Measurements from ENCODE around the gene TUBG2.

The TUBG2 gene

DNA sequence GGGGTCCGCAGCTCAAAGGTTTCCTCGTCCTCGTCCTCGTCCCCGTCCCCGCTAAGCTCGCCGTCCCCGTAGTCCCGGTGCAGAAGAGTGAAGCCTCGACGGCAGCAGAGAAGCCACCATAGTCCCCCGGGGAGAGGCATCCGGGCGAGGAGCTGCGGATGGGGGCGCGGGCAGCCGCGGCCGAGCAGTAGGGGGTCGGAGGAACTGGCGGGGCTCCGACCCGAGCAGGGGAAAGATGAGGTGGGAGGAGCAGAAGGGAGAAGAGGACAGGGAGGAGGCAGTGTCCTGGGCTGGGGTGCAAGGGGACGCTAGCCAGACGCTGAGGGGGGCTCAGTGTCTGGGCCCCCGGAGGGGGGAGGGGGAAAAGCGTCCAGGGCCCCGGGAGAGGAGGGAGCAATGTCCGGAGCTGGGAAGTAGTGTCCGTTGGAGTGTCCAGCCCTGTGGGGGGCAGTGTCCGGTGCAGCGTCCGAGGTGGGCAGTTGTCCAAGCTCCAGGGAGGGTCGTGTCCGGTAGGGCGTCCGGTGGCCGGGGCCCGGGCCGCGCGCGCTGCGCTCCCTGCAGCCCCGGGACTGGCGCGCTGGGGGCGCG is 17.4 kb downstream of the TUBG2 start, which contains the start of gene PLEKHH3:
PLEKHH3 (minus strand) TSS at position 571 of the 588 bp plus-strand sequence; CDS start at position 140, 431 bp downstream.
- no peak for DNase-seq (ENCODE audit: low read depth, low spot score)

DNA sequence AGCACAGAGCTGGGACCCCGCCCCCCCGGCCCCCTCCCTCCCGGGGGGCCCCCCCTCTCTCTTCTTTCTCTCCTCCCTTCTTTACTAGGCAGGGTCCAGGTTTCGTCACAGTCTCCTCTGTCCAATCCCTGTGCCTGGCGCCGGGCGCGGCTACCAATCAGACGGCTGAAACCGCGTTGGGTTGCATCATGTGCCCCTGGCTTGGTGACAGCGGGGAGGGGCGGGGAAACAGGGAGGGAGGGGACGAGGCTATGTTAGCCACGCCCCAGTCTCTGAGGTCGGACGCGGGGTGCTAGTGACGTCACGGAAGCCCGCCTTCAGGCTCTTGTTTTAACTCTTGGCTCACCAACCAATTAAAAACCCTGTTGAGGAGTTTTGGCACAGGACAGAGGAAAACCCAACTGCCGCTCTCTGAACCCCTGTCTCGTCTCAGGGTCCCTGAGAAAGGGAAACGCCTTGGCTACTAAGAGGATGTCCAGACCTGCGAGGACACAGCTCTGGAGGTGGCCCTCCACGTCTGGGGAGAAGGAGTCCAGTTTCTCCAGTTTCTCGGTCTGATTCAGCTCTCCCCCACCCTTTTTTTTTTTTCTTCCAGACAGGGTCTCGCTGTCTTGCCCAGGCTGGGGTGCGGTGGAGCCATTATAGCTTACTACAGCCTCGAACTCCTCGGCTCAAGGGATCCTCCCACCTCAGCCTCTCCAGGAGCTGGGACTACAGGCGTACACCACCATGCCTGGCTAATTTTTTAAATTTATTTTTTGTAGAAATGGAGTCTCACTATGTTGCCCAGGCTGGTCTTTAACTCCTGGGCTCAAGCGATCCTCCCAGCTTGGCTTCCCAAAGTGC is 18.2 kb downstream of the TUBG2 start:
- DNase-seq (ENCODE audit: low read depth, low spot score): peak; percentile 99

DNA sequence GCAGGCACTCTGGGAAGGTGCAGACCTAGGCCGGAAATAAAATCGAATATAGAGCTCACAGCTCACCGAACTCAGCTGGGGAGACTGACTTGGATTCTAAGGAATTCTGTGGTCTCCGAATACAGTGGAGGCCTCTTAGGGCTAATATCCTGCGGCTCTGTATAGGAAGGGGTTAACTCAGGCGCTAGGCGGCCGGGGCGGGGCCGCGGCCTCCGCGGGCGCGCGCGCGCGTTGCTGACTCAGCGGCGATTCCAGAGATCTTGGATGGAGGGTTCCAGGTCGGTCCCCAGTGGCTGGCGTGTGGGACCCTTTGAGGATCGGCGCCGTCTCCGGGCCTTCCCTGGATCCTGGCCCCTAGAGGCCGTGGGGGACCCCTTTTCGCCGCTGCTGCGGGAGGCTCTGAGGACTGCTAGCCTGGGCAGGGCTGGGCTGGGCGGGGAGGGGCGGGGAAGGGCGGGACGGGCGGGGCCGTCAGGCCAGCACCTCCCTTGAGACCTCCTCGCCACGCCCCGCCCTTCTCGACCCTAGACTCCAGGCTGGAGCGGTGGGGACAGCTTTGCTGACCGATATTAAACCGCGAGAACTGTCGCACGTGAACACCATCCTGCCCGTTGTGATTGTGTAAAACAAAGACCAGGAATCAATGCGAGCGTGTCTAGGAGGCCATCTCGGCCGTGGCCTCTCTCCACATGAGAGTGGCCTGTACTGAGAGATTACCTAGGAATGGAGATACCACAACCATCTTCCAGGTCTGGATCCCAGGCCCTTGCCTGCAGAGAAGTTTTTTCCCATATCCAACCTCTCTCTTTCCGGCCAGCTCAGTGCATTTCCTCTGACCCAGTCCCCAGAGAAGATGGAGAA is 19.1 kb downstream of the TUBG2 start:
- DNase-seq (ENCODE audit: low read depth, low spot score): no peak

DNA sequence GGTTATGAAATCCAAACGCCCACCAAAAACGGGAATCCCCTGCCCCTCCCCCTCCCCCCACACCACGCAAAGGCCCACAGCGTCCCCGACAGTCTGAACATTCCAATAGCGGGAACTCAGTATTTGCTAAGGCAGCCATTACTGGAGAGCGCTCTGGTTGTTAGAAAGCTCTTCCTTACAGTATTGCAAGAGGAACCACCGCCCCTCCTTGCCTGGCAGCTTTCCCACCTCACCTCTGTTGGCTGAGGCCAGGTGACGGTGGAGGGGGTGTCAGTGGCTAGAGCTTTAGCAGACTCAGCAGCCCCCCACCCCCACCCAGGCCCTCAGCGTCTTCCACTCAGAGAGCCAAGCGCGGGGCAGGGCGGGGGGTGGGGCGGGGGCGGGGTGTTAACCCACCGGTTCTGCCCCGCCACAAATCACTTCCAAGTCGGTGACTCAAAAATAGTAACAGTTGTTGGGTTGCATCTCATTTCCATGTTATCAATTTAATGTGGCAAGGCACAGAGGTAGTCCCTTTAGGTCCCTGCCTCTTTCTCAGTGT is 19.9 kb downstream of the TUBG2 start:
- no peak for DNase-seq (ENCODE audit: low read depth, low spot score)

DNA sequence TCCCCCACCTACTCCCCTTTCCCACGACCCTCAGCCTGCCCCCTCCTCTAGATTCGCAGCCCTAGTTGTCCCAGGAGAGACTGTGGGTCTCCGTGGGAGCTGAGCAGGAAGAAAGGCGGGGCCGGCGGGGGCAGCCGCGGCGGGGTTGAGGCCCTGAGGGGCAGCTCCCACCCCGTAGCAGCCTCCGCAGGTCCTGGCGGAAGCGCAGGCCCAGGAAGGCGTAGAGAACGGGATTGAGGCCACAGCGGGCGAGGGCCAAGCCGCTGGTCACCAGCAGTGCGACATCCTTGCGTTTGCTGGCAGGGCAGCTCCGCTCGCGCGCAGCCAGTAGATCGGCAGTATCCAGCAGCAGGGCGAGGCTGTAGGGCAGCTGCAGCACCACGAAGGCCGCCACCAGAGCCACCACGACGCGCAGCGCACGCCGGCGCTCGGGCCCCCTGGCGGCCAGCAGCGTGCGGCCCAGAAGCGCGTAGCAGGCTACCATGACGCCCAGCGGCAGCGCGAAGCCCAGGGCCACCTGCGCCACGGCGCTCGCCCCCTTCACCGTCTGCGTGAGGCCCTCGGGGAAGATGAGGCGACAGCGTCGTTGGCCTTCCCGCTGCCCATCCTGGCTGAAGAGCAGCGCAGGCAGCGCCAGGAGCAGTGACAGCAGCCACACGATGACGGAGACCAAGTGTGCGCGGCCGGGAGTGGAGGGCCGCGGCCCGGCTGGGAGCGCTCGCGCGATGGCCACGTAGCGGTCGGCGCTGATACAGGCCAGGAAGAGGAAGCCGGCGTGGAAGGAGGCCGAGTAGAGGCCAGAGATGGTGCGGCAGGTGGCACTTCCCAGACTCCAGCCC is 20.6 kb downstream of the TUBG2 start:
- DNase-seq (ENCODE audit: low read depth, low spot score): no peak

DNA sequence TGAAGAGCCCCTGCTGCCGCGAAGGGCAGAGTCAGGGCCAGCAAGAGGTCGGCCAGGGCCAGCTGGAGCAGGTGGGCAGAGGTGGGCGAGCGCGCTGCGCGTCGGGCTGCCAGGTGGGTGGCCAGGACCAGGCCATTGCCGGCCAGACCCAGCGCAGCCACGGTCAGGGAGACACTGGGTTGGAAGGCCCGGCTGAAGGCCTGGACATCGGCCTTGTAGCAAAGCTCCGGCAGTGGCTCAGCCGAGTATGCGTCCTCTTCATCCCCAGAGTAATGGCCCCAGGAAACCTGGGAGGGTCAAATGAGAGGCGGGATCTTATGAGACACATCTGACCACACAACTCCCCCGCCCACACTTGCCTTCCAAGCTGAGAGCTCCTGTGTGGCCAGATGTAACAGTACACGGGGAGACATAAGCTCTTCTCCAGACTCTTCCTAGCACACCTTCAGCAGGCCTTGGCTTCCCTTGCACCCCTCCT is 21.3 kb downstream of the TUBG2 start:
- DNase-seq (ENCODE audit: low read depth, low spot score): no peak

DNA sequence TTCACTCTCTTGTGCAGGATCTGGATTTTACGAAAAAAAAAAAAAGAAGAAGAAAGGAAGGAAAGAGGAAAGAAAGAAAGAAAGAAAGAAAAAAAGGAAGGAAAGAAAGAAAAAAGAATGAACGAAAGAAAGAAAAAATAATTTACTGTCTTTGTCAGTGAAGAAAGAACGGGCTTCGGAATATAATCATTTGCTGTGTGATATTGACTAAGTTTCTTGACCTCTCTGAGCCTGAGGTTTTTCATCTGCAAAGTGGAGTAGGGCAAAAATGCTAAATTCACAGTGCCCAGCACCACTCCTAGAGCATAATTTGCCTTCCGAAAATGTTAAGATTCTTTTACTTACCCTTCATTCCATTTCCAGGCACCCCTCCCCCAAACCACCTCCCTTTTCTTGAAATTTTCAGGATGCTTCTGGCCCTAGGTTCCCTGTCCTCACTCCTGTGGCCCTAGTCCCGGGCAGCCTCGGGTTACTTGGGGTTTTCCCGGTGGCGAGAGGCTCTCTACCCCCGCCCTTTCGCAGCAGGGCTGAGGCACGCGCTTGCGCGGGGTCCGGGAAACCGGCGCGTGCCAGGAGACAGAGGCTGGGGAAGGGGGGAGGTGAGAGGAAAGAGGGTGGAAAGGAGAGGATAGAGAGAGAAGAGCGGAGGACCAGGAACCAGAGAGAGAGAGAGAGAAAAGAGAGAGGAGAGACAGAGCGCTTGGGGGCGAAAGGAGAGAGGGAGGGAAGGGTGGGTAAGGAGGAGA is 23.1 kb downstream of the TUBG2 start, which contains the start of gene CNTNAP1:
CNTNAP1 (plus strand) TSS at position 556 of the 746 bp plus-strand sequence. CDS start 299 bp downstream, outside the sequence.
- DNase-seq (ENCODE audit: low read depth, low spot score): no peak

DNA sequence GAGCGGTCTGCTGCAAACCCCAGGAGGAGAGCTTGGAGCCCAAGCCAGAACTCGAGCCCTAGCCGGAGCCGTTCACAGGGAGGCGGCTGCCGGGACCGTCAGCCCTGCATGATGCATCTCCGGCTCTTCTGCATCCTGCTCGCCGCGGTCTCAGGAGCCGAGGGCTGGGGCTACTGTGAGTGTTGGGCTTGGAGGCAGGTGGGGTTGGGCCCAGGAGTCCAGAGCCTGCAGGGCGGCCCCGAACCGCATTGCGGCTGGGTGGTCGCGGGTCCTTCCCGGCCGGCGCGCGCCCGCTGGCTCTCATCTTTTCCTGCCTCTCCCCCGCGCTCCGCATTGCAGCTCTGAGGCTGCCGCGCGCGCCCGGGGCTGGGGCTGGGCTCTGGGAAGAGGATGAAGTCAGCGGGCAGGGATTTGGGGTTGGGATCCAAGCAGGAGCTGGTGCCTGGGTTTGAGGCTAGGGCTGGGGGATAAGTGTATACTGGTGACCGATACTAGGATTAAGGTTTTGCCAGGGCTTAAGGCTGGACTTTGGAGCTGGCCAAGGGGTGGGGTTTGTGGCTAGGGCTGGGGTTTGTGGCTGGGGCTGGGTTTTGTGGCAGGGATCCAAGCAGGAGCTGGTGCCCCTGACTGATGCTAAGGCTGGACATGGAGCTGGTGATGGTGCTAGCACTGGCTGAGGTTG is 23.8 kb downstream of the TUBG2 start:
- no peak for DNase-seq (ENCODE audit: low read depth, low spot score)

DNA sequence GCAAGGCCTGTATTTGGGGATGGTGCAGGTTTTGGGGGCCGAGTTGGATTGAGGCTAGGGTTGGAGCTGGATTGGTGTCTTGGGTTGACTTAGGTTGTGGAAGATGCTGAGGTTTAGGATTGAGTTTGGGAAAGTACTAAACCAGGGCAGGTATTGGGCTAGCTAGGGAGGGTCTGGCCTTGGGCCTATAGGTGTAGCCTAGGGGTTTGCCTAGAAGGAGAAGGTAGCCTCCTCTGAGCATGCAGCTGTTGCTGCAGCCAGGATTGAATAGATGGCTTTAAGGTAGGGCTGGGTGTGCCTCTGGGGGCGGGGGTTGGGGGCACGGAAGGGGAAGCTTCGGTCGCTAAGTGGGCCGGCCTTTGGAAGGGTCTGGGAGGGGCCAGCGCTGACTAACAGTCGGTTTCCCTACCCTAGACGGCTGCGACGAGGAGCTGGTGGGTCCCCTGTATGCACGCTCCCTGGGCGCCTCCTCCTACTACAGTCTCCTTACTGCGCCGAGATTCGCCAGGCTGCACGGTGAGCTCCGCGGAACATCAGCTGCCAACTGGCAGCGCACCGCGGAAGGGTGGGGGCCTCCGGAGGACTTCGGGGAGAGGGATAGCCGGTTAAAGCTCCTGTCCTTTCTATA is 24.4 kb downstream of the TUBG2 start:
- no peak for DNase-seq (ENCODE audit: low read depth, low spot score)

DNA sequence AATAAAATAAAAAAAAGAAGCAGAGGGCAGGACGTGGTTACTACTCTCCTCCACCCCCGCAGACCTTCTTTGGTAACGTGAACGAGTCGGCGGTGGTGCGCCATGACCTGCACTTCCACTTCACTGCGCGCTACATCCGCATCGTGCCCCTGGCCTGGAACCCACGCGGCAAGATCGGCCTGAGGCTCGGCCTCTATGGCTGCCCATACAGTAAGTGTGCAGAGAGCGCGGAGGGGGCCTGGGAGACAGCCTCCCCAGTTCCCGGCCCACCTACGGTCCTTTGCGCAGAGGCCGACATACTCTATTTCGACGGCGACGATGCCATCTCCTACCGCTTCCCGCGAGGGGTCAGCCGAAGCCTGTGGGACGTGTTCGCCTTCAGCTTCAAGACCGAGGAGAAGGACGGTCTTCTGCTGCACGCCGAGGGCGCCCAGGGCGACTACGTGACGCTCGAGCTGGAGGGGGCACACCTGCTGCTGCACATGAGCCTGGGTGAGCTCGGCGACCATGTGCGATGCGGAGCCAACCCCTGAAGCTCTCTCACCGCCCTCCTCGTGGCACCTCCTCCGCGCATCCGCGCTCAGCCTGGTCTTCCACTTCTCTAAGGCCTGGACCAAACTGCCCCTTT is 26.0 kb downstream of the TUBG2 start:
- no peak for DNase-seq (ENCODE audit: low read depth, low spot score)

DNA sequence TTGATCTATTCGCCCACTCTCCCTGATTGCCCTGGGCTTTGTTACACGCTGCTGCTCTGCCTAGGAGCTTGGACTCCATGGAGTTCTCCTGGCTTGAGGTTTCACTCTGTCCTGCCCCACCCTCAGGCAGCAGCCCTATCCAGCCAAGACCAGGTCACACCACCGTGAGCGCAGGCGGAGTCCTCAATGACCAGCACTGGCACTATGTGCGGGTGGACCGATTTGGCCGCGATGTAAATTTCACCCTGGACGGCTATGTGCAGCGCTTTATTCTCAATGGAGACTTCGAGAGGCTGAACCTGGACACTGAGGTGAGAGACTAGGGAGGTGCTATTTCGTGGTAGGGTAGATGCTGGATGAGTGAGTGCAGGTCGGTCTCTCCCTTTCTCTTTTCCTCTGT is 26.7 kb downstream of the TUBG2 start:
- no peak for DNase-seq (ENCODE audit: low read depth, low spot score)

DNA sequence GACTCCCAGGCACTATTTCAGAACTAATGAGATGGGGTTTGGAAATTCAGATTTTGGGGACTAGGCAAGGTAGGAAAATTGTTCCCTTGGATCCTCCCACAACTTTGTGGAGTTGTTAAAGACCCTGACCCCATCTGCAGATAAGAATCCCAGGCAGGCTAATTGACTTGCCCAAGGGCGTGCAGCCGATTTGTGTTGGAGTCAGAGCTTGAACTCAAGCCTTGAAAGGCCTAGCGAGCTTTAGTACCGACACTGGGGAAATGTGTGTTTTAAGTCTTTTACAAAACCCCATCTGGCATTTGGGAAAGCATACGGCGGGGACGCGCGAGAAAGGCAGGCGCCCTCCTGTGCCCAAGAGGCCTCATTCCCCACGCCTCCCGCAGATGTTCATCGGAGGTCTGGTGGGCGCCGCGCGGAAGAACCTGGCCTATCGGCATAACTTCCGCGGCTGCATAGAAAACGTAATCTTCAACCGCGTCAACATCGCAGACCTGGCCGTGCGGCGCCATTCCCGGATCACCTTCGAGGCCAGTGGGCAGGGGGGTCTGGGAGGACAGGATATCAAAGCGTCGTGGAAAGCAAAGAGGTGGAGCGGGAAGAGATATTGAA is 27.5 kb downstream of the TUBG2 start:
- no peak for DNase-seq (ENCODE audit: low read depth, low spot score)

DNA sequence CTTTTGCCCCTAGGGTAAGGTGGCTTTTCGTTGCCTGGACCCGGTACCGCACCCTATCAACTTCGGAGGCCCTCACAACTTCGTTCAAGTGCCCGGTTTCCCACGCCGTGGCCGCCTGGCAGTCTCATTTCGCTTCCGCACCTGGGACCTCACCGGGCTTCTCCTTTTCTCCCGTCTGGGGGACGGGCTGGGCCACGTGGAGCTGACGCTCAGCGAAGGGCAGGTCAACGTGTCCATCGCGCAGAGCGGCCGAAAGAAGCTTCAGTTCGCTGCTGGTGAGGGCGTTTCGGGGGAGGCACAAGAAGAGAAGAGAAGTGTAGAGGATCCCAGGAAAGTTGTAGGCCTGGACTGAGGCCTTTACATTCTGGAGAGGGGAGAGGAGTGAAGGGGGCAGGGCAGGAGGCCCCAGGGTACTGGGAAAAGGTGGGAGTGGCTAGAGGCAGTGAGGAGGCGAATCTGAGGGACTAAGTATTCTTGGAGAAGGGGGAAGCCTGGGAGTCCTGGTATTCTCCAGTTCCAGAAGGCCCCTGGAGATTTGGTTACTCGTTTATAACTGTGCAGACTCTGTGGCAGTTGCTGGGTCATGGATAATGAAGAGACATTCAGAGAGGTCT is 28.7 kb downstream of the TUBG2 start:
- DNase-seq (ENCODE audit: low read depth, low spot score): no peak

DNA sequence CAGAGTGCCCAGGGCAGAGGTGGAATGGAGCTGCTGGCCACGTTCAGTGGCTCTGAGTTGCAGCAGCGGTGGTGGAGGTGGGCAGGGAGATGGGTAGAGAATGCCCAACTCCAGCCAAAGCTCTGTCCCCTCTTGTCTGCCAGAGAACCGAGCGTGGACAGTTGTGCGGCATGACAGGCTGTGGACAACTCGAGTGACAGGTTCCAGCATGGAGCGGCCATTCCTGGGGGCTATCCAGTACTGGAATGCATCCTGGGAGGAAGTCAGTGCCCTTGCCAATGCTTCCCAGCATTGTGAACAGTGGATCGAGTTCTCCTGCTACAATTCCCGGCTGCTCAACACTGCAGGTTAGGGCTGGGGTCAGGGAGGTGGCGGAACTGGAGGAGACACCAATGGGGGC is 31.5 kb downstream of the TUBG2 start:
- no peak for DNase-seq (ENCODE audit: low read depth, low spot score)

DNA sequence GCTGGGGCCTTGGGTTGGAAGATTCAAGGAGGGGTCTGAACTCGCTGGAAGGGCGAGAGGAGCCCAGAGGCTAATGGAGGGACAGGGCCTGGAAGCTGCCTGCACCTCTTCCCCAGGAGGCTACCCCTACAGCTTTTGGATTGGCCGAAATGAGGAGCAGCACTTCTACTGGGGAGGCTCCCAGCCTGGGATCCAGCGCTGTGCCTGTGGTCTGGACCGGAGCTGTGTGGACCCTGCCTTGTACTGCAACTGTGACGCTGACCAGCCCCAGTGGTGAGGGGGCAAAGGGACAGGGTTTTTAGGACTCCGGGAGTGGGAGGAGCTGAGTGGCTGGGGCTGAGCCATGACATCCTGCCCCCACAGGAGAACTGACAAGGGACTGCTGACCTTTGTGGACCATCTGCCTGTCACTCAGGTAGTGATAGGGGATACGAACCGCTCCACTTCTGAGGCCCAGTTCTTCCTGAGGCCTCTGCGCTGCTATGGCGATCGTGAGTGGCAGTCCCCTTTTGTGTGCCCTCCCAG is 32.0 kb downstream of the TUBG2 start:
- no peak for DNase-seq (ENCODE audit: low read depth, low spot score)

DNA sequence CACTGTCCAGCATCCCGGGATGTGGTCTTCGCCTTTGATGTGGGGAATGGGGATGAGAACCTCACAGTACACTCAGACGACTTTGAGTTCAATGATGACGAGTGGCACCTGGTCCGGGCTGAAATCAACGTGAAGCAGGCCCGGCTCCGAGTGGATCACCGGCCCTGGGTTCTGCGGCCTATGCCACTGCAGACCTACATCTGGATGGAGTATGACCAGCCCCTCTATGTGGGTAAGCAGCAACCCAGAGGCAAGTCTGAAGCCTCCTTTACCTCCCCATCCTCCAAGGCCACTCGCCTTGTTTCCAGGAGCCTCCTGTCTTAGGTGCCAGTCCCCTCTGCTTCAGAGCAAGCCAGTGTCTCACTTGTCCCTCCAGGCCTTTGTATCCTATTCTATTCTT is 33.4 kb downstream of the TUBG2 start:
- DNase-seq (ENCODE audit: low read depth, low spot score): no peak

DNA sequence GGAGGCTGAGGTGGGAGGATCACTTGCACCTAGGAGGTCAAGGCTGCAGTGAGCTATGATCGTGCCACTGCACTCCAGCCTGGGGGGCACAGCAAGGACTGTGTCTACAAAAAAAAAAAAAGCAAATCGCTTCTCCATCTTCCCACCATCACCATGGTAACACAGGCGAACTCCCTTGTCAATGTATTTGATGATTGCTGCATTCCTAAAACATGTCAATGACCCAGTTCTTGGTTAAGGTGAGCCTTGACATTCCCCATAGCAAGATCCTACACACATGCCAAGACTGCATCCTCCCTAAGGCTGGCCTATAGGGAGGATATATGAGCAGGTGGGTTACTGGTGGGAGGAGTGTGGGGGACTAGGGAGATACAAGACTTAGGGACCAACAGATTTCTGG is 35.4 kb downstream of the TUBG2 start:
- no peak for DNase-seq (ENCODE audit: low read depth, low spot score)

Measured in smooth muscle cell of the brain vasculature (primary cell).